DOHH2 (cell line): Measurements from ENCODE around the gene ZNF695.

Source experiments
- CTCF ChIP-seq: fragments of 200-600 bp; sonication (generic); IDR thresholded peaks from one replicate; pipeline ENCODE4 v1.5.1; 2014; ENCODE audit warnings: antibody characterized with exemption, mild to moderate bottlenecking, low read depth, low read length; ENCODE audit not compliant: poor library complexity, severe bottlenecking
- EZH2phosphoT487 ChIP-seq: fragments of 200-600 bp; sonication (generic); IDR thresholded peaks from 2 replicates; pipeline ENCODE4 v1.6.1; 2017; ENCODE audit warnings: borderline replicate concordance, mild to moderate bottlenecking, antibody characterized with exemption, low read length, moderate library complexity, mixed read lengths

GRCh38 chr1:247047260-247047659 is 39.4 kb upstream of the ZNF695 start:
- TF ChIP-seq CTCF (no peak), EZH2phosphoT487 (no peak)
